SK-N-SH (cell line): ENCODE measurements around the gene SMIM20. TPM values are rescaled to one million over a fixed set of nuclear protein-coding genes. Genes with fewer than 3 reads are reported as not detected.
"Not testable (repeated sequence)": the region's sequence is repeated elsewhere in the genome, so short reads cannot be mapped to it uniquely, and the experiment has no call there.

Source experiments
- CTCF ChIA-PET: fragments of 300-600, 350-600 bp; formaldehyde crosslinking; extraction: SDS; loops from one replicate; lab custom pipeline; 2021; lab: Yijun Ruan, JAX
- POLR2A ChIA-PET: fragments of 350-600 bp; sonication (Branson Sonifier 250); formaldehyde crosslinking; extraction: SDS; loops from one replicate; lab custom pipeline; 2020; ENCODE audit warnings: antibody characterized with exemption, inconsistent platforms; lab: Yijun Ruan, JAX
- DNase-seq: peaks from one replicate; pipeline ENCODE4 v3.0.0; 2012
- H2AFZ ChIP-seq: fragments of 200-600 bp; sonication (generic); 2 replicates; pipeline ENCODE4 v1.8.1; 2016; ENCODE audit warnings: antibody characterized with exemption, mild to moderate bottlenecking, low read depth
- H3F3A ChIP-seq: fragments of 200-600 bp; sonication (generic); replicated peaks from 2 replicates; pipeline ENCODE3; 2016; ENCODE audit warnings: antibody characterized with exemption, mild to moderate bottlenecking; ENCODE audit not compliant: insufficient read depth
- H3K27ac ChIP-seq, 2 experiments: fragments of 200-500 bp in 1 of 2; fragments of 200-600 bp in 1 of 2; sonication (Bioruptor generic) in 1 of 2; sonication (generic), shearing (Covaris generic) in 1 of 2; 2 replicates each; pipeline versions ENCODE4 v1.5.1 to v1.6.1; 2014 to 2016; ENCODE audit warnings: low read depth in 2 of 2, inconsistent platforms in 1 of 2, low read length in 1 of 2, mild to moderate bottlenecking in 1 of 2, mixed read lengths in 1 of 2
- H3K27me3 ChIP-seq: fragments of 200-600 bp; sonication (generic), shearing (Covaris generic); 2 replicates; pipeline ENCODE4 v1.6.1; 2016; ENCODE audit warnings: mixed run types; ENCODE audit not compliant: insufficient read depth
- H3K36me3 ChIP-seq, 2 experiments: fragments of 200-500 bp in 1 of 2; fragments of 200-600 bp in 1 of 2; sonication (Bioruptor generic) in 1 of 2; sonication (generic) in 1 of 2; replicated peaks in 1 of 2; 2 replicates each; pipeline versions ENCODE3 to v1.5.1; 2014 to 2016; ENCODE audit warnings: low read length in 1 of 2, mild to moderate bottlenecking in 1 of 2; ENCODE audit not compliant: insufficient read depth in 2 of 2, control insufficient read depth in 1 of 2
- H3K4me1 ChIP-seq, 2 experiments: fragments of 200-500 bp in 1 of 2; fragments of 200-600 bp in 1 of 2; sonication (Bioruptor generic) in 1 of 2; sonication (generic), shearing (Covaris generic) in 1 of 2; 2 replicates each; pipeline versions ENCODE4 v1.5.1 to v1.6.1; 2014 to 2016; ENCODE audit warnings: low read depth in 1 of 2, low read length in 1 of 2, mixed run types in 1 of 2; ENCODE audit not compliant: insufficient read depth in 2 of 2, control insufficient read depth in 1 of 2
- H3K4me2 ChIP-seq: fragments of 200-600 bp; sonication (generic), shearing (Covaris generic); 2 replicates; pipeline ENCODE4 v1.6.1; 2017; ENCODE audit warnings: mixed run types
- H3K4me3 ChIP-seq, 2 experiments: fragments of 200-500 bp in 1 of 2; fragments of 200-600 bp in 1 of 2; sonication (Bioruptor generic) in 1 of 2; sonication (generic), shearing (Covaris generic) in 1 of 2; 2 replicates each; pipeline versions ENCODE4 v1.5.1 to v1.8.1; 2014 to 2016; ENCODE audit warnings: low read depth in 2 of 2, inconsistent platforms in 1 of 2, low read length in 1 of 2, mild to moderate bottlenecking in 1 of 2, mixed read lengths in 1 of 2, moderate library complexity in 1 of 2
- H3K79me2 ChIP-seq: fragments of 200-600 bp; sonication (generic); 2 replicates; pipeline ENCODE4 v1.8.1; 2017; ENCODE audit warnings: mild to moderate bottlenecking; ENCODE audit not compliant: insufficient read depth
- H3K9ac ChIP-seq: fragments of 200-600 bp; sonication (generic); 2 replicates; pipeline ENCODE4 v1.6.1; 2017; ENCODE audit warnings: mixed run types
- H3K9me2 ChIP-seq: fragments of 200-600 bp; sonication (generic); 2 replicates; pipeline ENCODE4 v1.6.1; 2017; ENCODE audit warnings: mixed run types
- H3K9me3 ChIP-seq: fragments of 200-600 bp; sonication (generic); 2 replicates; pipeline ENCODE4 v1.6.1; 2017; ENCODE audit warnings: mixed run types, mild to moderate bottlenecking, moderate library complexity
- H4K20me1 ChIP-seq: fragments of 200-600 bp; sonication (generic); 2 replicates; pipeline ENCODE4 v1.6.1; 2017; ENCODE audit warnings: mild to moderate bottlenecking, mixed run types; ENCODE audit not compliant: insufficient read depth
- CTCF ChIP-seq: fragments of 200-600 bp; sonication (generic); IDR thresholded peaks from 2 replicates; pipeline ENCODE4 v1.6.1; 2017; ENCODE audit warnings: antibody characterized with exemption, mild to moderate bottlenecking, moderate library complexity
- ELF1 ChIP-seq: IDR thresholded peaks from 2 replicates; pipeline ENCODE4 v1.4.0; 2012
- EZH2phosphoT487 ChIP-seq: fragments of 200-600 bp; sonication (generic); IDR thresholded peaks from 2 replicates; pipeline ENCODE4 v1.6.1; 2017; ENCODE audit warnings: low read depth, mixed run types, mild to moderate bottlenecking, antibody characterized with exemption, moderate library complexity, borderline replicate concordance
- FOXJ3 ChIP-seq: sonication (generic); formaldehyde crosslinking; IDR thresholded peaks from 2 replicates; pipeline ENCODE4 v1.5.1; 2020; ENCODE audit warnings: mild to moderate bottlenecking, missing genetic modification reagents
- FOXM1 ChIP-seq: IDR thresholded peaks from 2 replicates; pipeline ENCODE4 v1.4.0; 2012; ENCODE audit warnings: low read depth, mild to moderate bottlenecking
- JUND ChIP-seq: IDR thresholded peaks from 2 replicates; pipeline ENCODE4 v1.4.0; 2012
- MAX ChIP-seq: IDR thresholded peaks from 2 replicates; pipeline ENCODE4 v1.4.0; 2012; ENCODE audit warnings: low read depth
- MEF2A ChIP-seq: IDR thresholded peaks from 2 replicates; pipeline ENCODE4 v1.4.0; 2012; ENCODE audit warnings: low read depth, borderline replicate concordance
- MXI1 ChIP-seq: IDR thresholded peaks from 2 replicates; pipeline ENCODE4 v1.6.1; 2012; ENCODE audit warnings: mild to moderate bottlenecking, low read depth, low read length, improper control_type of control experiment
- NFIC ChIP-seq: IDR thresholded peaks from 2 replicates; pipeline ENCODE4 v1.4.0; 2012; ENCODE audit warnings: borderline replicate concordance
- PBX3 ChIP-seq: IDR thresholded peaks from 2 replicates; pipeline ENCODE4; 2012
- POLR2AphosphoS5 ChIP-seq: IDR thresholded peaks from 2 replicates; pipeline ENCODE4 v1.6.1; 2012; ENCODE audit warnings: low read depth, low read length
- RAD21 ChIP-seq: IDR thresholded peaks from 2 replicates; pipeline ENCODE4 v1.6.1; 2012; ENCODE audit warnings: mild to moderate bottlenecking, low read length
- RCOR1 ChIP-seq: fragments of 150-350 bp; IDR thresholded peaks from 2 replicates; pipeline ENCODE4 v1.6.1; 2017; ENCODE audit warnings: antibody characterized with exemption, low read length
- RXRA ChIP-seq: IDR thresholded peaks from 2 replicates; pipeline ENCODE4 v1.4.0; 2012; ENCODE audit warnings: low read depth, mild to moderate bottlenecking, borderline replicate concordance
- SMC3 ChIP-seq: IDR thresholded peaks from 2 replicates; pipeline ENCODE4 v1.6.1; 2012; ENCODE audit warnings: low read depth, low read length, improper control_type of control experiment
- TAF1 ChIP-seq: IDR thresholded peaks from 2 replicates; pipeline ENCODE4 v1.6.1; 2012; ENCODE audit warnings: low read depth, mild to moderate bottlenecking, low read length, moderate library complexity, borderline replicate concordance
- YY1 ChIP-seq: IDR thresholded peaks from 2 replicates; pipeline ENCODE4 v1.4.0; 2012; ENCODE audit warnings: low read depth, mild to moderate bottlenecking
- WGBS: methylation state at CpG from one replicate; pipeline ENCODE4 v1.1.6; 2017; ENCODE audit warnings: low lambda C conversion rate; 5-methylcytosine and 5-hydroxymethylcytosine counted together
- polyA plus RNA-seq, 3 experiments: library from polyadenylated mRNA; depleted of rRNA; stranded (reverse); fragments of >200 nt; gene quantifications; 2 replicates each; pipeline ENCODE4 v1.2.3, GENCODE V29; 2012

The SMIM20 gene
- polyA plus RNA-seq, 1 of the 3 experiments (the other 2 are of a cell fraction) = 39.4 TPM

- H3K4me3 ChIP-seq, H3K27me3 ChIP-seq, H2AFZ ChIP-seq, H3K9me2 ChIP-seq, H3K4me1 ChIP-seq, H3K9ac ChIP-seq, H3K4me2 ChIP-seq, H4K20me1 ChIP-seq, H3F3A ChIP-seq, H3K79me2 ChIP-seq, CTCF ChIA-PET, H3K27ac ChIP-seq, H3K9me3 ChIP-seq, H3K36me3 ChIP-seq, DNase-seq: not testable (repeated sequence)
- POLR2A ChIA-PET = interaction anchor here (0.6 kb wide), 1 partner anchor 10 kb away, joined by 3 read pairs; no protein-coding TSS in a partner anchor
- WGBS = 80% methylated on average over 4 of the region's 4 CpGs
Measured at GRCh38 chr4:25866401-25866800, 47.6 kb upstream of the SMIM20 start.

- no peaks in the 10 kb centered on the region for H3K36me3 ChIP-seq
- H3F3A ChIP-seq = no peaks in the 10 kb centered on the region
- TF ChIP-seq FOXM1 (no peak), MEF2A (no peak), EZH2phosphoT487 (no peak), MXI1 (no peak), PBX3 (no peak), TAF1 (no peak), FOXJ3 (CRISPR knock-in tag) (no peak), YY1 (no peak)
- TF ChIP-seq, all 33 proteins: peak for 0
- no peak overlapping the region for H3K27ac ChIP-seq
- H3K9me2 ChIP-seq = no peaks in the 10 kb centered on the region
- no peaks in the 10 kb centered on the region for H3K9me3 ChIP-seq
- POLR2A ChIA-PET = no interaction called here
- no peaks in the 10 kb centered on the region for H3K4me1 ChIP-seq
- DNase-seq = no peak
- H3K27me3 ChIP-seq = no peaks in the 10 kb centered on the region
- 72% methylated on average over 6 of the region's 6 CpGs for WGBS
- H3K79me2 ChIP-seq = no peaks in the 10 kb centered on the region
- no peak overlapping the region for H2AFZ ChIP-seq
- H3K4me2 ChIP-seq = no peak overlapping the region
- no peaks in the 10 kb centered on the region for H4K20me1 ChIP-seq
- CTCF ChIA-PET = interaction anchor here (1.2 kb wide), 1 partner anchor 9 kb away, joined by 3 read pairs; no protein-coding TSS in a partner anchor
- no peak overlapping the region for H3K9ac ChIP-seq
- H3K4me3 ChIP-seq = no peak overlapping the region
Measured at GRCh38 chr4:25867781-25868294, 46.2 kb upstream of the SMIM20 start.

- Histone ChIP-seq H3K4me3 (no peak overlapping the region), H3K9me3 (no peaks in the 10 kb centered on the region), H3K9me2 (no peaks in the 10 kb centered on the region), H3K9ac (no peak overlapping the region), H3K27me3 (no peaks in the 10 kb centered on the region), H3K27ac (no peak overlapping the region), H3F3A (no peaks in the 10 kb centered on the region), H3K4me1 (no peaks in the 10 kb centered on the region), H3K4me2 (no peak overlapping the region), H3K79me2 (no peaks in the 10 kb centered on the region), H2AFZ (no peak overlapping the region), H4K20me1 (no peaks in the 10 kb centered on the region), H3K36me3 (no peaks in the 10 kb centered on the region)
- WGBS = 49% methylated on average over 2 of the region's 2 CpGs
- DNase-seq = no peak
- TF ChIP-seq RCOR1 (no peak), RXRA (no peak), RAD21 (no peak), POLR2AphosphoS5 (no peak), ELF1 (no peak), CTCF (no peak), EZH2phosphoT487 (no peak), MXI1 (no peak), JUND (no peak), NFIC (no peak), SMC3 (no peak), MAX (no peak), FOXM1 (no peak)
- CTCF ChIA-PET = no interaction called here
- POLR2A ChIA-PET = no interaction called here
Measured at GRCh38 chr4:25870081-25870480, 43.9 kb upstream of the SMIM20 start.
